NCI-H460 (cell line): ENCODE measurements around the gene PCNX2. TPM values are rescaled to one million over a fixed set of nuclear protein-coding genes. Genes with fewer than 3 reads are reported as not detected.
A peak's percentile ranks its signal among the peaks of the same experiment; 100 is the strongest.
"Not testable (repeated sequence)": the region's sequence is repeated elsewhere in the genome, so short reads cannot be mapped to it uniquely, and the experiment has no call there.

ENCODE experiments used
- DNase-seq: peaks from one replicate; pipeline ENCODE4 v3.0.0-alpha.2; 2016; ENCODE audit warnings: low read depth; ENCODE audit errors: extremely low read depth
- total RNA-seq: library from RNA; depleted of rRNA; stranded (reverse); fragments of >200 nt; shearing (Covaris generic); gene quantifications from 2 replicates; pipeline ENCODE4 v1.2.3, GENCODE V29; 2014

The PCNX2 gene
- total RNA-seq, 1 experiment from 2014 or later: 22.8 TPM

DNA sequence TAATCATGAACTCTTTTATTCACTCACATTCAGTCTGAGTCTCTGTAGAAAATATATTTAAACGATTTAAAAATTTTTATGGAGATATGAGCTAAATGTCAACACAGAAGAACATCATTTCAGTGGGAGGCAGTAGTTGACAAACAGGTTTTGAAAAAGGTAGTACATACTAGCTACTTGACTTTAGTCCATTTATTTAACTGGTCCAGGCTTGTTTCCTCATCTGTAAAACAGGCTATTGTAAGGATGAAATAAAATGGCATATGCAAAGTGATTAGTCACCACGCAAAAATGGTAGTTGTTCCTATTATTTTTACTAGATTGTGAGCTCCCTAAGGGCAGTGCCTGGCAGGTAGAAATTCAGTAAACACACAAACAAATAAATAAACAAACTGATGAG lies 270.0 kb downstream of the PCNX2 start:
- no peak for DNase-seq

- peak; percentile 40 for DNase-seq
These were observed 270.4 kb downstream of the PCNX2 start for GRCh38 chr1:233025157-233025556.

DNA sequence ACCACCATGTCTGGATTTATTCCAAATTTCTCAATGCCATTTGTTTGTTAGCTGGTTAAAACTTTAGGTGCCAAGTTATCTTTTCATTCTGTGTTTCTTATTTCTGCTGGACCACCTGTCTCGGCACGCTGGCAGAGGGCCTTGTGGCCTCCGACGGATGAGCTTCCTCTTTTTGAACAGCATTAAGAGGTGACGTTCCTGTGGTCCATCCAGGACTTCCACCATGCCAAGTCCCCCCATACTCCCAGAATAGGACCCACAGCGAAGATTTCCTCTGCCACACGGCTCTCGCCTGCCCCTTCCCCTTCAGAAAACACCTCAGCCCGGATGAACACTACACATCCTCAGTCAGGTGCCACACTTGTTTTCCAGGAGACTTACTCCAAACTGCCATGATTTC lies 271.3 kb downstream of the PCNX2 start:
- no peak for DNase-seq

DNA sequence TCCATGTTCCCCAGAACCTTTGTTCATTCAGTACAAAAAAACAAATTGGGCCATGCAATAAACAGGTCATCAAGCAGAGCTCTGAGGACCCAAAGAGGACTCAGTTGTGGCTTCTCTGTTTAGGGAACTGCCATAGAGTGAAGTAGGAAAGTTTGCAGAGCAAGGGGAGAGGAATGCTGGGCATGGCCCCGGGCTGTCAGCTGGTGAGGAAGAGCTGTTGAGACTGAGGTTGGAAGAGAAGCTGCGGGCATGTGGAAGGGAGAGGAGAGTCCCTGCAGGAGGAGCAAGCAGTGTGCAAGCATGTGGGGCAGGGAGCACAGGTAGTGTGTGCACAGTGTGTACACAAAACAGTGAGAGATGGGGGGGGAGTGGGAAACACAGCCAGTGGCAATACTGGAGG lies 273.3 kb downstream of the PCNX2 start:
- no peak for DNase-seq

DNA sequence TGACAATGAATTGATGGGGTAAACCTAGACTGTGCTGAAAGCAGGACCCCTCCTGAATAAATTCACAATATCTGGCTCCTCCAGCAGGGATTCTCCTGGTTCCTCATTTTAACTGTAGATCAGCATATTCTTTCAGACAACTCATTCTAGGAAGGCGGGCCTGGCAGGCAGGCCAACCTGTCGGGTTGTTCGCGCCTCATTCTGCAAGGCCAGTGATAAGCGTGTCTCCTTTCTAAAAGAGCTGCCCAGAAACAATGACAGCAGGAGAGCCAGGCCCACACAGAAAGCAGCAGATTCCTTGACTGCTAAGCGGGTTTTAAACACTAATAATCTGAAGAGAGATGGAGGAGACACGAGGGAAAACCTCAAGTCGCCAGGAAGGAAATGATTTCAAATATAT lies 275.1 kb downstream of the PCNX2 start:
- no peak for DNase-seq

- no peak for DNase-seq
These were observed 275.7 kb downstream of the PCNX2 start for GRCh38 chr1:233019778-233020325.

GRCh38 chr1:233019083-233019482 lies 276.4 kb downstream of the PCNX2 start:
- no peak for DNase-seq

- no peak for DNase-seq
These were observed 278.7 kb downstream of the PCNX2 start for GRCh38 chr1:233016798-233017197.

GRCh38 chr1:233015965-233016364 lies 279.6 kb downstream of the PCNX2 start:
- no peak for DNase-seq

GRCh38 chr1:233012021-233012420 lies 283.5 kb downstream of the PCNX2 start:
- DNase-seq: no peak

- no peak for DNase-seq
These were observed 285.4 kb downstream of the PCNX2 start for GRCh38 chr1:233010146-233010545.

- DNase-seq: no peak
These were observed 289.0 kb downstream of the PCNX2 start for GRCh38 chr1:233006541-233006973.

GRCh38 chr1:233006108-233006507 lies 289.4 kb downstream of the PCNX2 start:
- DNase-seq: no peak

DNA sequence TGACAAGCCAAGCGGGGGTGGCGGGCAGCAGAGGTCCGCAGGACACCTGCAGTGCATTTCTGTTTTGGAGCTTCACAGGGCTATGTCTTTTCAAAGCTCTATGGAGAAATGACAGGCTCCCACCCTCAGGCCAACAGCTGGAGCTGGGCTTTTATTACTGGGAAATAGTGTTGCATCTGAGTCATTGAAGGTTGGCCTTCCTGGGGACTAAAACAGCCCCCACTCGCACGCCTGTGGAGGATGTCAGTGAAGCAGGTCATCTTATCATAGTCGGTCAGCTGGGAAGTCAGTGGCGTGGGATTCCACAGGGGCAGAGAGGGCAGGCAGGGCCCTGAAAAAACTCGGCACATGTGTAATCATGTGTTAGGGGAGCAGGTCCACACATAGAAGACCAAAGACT lies 289.8 kb downstream of the PCNX2 start:
- no peak for DNase-seq

DNA sequence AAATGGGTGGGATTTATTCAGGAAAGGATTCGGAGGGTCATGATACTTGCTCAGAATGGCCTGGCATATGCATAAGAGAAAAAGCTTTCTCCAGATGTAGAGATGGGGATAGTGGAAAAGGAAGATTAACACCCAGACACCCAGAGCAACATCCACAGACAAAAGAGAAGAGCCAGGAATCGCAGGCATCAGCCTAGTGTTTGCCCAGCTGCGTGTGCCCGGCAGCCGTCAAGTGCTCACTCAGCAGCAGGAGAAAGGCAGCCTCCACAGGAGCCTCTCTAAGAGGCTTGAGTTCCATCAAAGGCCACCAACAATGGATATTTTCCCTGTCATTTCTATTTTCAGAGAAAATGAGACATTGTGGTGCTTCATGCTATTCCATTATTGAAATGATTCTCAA lies 290.4 kb downstream of the PCNX2 start:
- no peak for DNase-seq

- DNase-seq: no peak
These were observed 291.1 kb downstream of the PCNX2 start for GRCh38 chr1:233004451-233004850.

DNA sequence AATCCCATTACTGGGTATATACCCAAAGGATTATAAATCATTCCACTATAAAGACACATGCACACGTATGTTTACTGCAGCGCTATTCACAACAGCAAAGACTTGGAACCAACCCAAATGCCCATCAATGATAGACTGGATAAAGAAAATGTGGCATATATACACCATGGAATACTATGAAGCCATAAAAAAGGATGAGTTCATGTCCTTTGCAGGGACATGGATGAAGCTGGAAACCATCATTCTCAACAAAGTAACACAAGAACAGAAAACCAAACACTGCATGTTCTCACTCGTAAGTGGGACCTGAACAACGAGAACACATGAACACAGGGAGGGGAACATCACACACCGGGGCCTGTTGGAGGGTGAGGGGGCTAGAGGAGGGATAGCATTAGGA lies 291.9 kb downstream of the PCNX2 start:
- DNase-seq: not testable (repeated sequence)

GRCh38 chr1:232999956-233000625 lies 295.4 kb downstream of the PCNX2 start:
- DNase-seq: no peak

GRCh38 chr1:232998646-232999045 lies 296.9 kb downstream of the PCNX2 start:
- no peak for DNase-seq

DNA sequence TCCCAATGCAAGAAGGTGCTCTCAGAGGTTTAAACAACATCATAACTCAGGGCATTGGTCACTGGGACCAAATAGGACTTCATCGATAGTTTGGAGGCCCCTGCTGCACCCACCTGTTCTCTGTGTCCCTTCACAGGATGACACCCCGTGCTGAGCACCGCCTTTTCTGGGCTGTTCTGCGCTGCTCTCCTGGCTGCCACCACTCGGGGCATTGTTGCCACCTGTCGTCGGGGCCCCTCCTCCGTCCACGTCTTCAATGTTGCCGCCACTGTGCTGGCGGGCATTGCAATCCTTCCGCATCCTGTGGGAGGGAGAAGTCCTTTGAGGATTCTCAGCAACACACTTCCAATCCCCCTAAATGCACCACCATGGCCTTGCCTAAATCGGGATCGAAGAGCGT lies 297.4 kb downstream of the PCNX2 start:
- DNase-seq: no peak

GRCh38 chr1:232996143-232996542 lies 299.4 kb downstream of the PCNX2 start:
- no peak for DNase-seq

GRCh38 chr1:232995189-232995588 lies 300.3 kb downstream of the PCNX2 start:
- no peak for DNase-seq

DNA sequence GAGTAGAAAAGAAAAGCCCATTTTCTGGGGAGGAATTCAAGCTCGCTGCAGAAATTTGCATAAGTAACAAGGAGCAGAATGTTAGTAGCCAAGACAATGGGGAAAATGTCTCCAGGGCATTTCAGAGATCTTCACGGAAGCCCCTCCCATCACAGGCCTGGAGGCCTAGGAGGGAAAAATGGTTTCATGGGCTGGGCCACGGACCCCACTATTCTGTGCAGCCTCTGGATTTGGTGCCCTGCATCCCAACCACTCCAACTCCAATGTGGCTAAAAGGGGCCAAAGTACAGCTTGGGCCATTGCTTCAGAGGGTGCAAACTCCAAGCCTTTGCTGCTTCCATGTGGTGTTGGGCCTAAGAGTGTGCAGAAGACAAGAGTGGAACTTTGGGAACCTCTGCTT lies 302.0 kb downstream of the PCNX2 start:
- no peak for DNase-seq
